ENCODE measurements around the gene BCL10.

Gene BCL10

DNA sequence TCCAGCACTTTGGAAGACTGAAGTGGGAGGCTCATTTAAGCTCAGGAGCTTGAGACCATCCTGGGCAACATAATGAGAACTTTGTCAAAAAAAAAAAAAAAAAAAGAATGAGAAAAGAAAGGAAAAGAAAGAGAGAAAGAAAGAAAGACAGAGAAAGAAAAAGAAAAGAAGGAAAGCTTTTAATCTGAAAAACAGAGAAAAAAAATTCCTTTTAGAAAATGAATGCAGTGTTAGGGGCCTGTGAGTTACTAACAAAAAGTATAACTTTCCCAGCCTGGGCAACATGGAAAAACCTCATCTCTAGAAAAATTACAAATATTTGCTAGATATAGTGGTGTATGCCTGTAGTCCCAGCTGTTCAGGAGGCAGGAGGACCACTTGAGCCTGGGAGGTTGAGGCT is 59.7 kb downstream of the BCL10 start:
- Histone ChIP-seq H3K27me3 (replicated peaks; ENCODE audit: control insufficient read depth, insufficient read depth, low read length) (no peaks in the 10 kb centered on the region; the same call in 1 of the 2 replicates), H3K4me3 (replicated peaks; ENCODE audit: low read depth, low read length) (no peak overlapping the region), H3K36me3 (ENCODE audit: control insufficient read depth, insufficient read depth, low read length) (no peaks in the 10 kb centered on the region)
- TF ChIP-seq, protein P1, sequence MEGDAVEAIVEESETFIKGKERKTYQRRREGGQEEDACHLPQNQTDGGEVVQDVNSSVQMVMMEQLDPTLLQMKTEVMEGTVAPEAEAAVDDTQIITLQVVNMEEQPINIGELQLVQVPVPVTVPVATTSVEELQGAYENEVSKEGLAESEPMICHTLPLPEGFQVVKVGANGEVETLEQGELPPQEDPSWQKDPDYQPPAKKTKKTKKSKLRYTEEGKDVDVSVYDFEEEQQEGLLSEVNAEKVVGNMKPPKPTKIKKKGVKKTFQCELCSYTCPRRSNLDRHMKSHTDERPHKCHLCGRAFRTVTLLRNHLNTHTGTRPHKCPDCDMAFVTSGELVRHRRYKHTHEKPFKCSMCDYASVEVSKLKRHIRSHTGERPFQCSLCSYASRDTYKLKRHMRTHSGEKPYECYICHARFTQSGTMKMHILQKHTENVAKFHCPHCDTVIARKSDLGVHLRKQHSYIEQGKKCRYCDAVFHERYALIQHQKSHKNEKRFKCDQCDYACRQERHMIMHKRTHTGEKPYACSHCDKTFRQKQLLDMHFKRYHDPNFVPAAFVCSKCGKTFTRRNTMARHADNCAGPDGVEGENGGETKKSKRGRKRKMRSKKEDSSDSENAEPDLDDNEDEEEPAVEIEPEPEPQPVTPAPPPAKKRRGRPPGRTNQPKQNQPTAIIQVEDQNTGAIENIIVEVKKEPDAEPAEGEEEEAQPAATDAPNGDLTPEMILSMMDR (IDR thresholded peaks at IDR 0.05; ENCODE audit: insufficient read depth, low read length, poor library complexity, severe bottlenecking) = no peak
- no peak for DNase-seq (ENCODE audit: extremely low read depth, insufficient read length)
